K562 (cell line): ENCODE data around the gene TESK2.
"Not testable (repeated sequence)": the region's sequence is repeated elsewhere in the genome, so short reads cannot be mapped to it uniquely, and the experiment has no call there.

Experiments used
- ZNF197 ChIP-seq: fragments of 200-800 bp; sonication (Bioruptor generic); IDR thresholded peaks from 2 replicates; pipeline ENCODE4 v1.6.1; 2016; ENCODE audit warnings: low read depth, missing genetic modification characterization, missing compliant biosample characterization
- TF ChIP-seq, protein P1 (sequence below): fragments of 200-800 bp; sonication (Bioruptor generic); IDR thresholded peaks from 2 replicates; pipeline ENCODE4 v1.6.1; 2016; ENCODE audit warnings: missing genetic modification characterization, missing compliant biosample characterization

DNA sequence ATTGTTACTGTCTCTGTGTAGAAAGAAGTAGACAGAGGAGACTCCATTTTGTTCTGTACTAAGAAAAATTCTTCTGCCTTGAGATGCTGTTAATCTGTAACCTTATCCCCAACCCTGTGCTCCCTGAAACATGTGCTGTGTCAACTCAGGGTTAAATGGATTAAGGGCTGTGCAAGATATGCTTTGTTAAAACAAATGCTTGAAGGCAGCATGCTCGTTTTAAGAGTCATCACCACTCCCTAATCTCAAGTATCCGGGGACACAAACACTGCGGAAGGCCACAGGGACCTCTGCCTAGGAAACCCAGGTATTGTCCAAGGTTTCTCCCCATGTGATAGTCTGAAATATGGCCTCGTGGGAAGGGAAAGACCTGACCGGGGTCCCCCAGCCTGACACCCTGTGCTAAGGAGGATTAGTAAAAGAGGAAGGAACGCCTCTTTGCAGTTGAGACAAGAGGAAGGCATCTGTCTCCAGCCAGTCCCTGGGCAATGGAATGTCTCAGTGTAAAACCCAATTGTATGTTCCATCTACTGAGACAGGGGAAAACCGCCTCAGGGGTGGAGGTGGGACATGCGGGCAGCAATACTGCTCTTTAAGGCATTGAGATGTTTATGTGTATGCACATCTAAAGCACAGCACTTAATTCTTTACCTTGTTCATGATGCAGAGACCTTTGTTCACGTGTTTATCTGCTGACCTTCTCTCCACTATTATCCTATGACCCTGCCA is 22.7 kb upstream of the TESK2 start:
- not testable (repeated sequence) for TF ChIP-seq ZNF197 (CRISPR knock-in tag)
- TF ChIP-seq, protein P1, sequence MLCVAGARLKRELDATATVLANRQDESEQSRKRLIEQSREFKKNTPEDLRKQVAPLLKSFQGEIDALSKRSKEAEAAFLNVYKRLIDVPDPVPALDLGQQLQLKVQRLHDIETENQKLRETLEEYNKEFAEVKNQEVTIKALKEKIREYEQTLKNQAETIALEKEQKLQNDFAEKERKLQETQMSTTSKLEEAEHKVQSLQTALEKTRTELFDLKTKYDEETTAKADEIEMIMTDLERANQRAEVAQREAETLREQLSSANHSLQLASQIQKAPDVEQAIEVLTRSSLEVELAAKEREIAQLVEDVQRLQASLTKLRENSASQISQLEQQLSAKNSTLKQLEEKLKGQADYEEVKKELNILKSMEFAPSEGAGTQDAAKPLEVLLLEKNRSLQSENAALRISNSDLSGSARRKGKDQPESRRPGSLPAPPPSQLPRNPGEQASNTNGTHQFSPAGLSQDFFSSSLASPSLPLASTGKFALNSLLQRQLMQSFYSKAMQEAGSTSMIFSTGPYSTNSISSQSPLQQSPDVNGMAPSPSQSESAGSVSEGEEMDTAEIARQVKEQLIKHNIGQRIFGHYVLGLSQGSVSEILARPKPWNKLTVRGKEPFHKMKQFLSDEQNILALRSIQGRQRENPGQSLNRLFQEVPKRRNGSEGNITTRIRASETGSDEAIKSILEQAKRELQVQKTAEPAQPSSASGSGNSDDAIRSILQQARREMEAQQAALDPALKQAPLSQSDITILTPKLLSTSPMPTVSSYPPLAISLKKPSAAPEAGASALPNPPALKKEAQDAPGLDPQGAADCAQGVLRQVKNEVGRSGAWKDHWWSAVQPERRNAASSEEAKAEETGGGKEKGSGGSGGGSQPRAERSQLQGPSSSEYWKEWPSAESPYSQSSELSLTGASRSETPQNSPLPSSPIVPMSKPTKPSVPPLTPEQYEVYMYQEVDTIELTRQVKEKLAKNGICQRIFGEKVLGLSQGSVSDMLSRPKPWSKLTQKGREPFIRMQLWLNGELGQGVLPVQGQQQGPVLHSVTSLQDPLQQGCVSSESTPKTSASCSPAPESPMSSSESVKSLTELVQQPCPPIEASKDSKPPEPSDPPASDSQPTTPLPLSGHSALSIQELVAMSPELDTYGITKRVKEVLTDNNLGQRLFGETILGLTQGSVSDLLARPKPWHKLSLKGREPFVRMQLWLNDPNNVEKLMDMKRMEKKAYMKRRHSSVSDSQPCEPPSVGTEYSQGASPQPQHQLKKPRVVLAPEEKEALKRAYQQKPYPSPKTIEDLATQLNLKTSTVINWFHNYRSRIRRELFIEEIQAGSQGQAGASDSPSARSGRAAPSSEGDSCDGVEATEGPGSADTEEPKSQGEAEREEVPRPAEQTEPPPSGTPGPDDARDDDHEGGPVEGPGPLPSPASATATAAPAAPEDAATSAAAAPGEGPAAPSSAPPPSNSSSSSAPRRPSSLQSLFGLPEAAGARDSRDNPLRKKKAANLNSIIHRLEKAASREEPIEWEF (CRISPR knock-in tag) = not testable (repeated sequence)
